22Rv1 (cell line): ENCODE measurements around the gene C5.

Experiments
- H3K27ac ChIP-seq: fragments of 450-650 bp; 2 replicates; pipeline ENCODE4 v1.5.1; 2017
- ZFX ChIP-seq: fragments of 450-650 bp; IDR thresholded peaks from 2 replicates; pipeline ENCODE4 v1.6.1; 2017; ENCODE audit warnings: antibody characterized with exemption, borderline replicate concordance
- TF ChIP-seq, protein P1 (sequence below): fragments of 450-650 bp; IDR thresholded peaks from 2 replicates; pipeline ENCODE4 v1.5.1; 2017; ENCODE audit warnings: mild to moderate bottlenecking

Gene C5

DNA sequence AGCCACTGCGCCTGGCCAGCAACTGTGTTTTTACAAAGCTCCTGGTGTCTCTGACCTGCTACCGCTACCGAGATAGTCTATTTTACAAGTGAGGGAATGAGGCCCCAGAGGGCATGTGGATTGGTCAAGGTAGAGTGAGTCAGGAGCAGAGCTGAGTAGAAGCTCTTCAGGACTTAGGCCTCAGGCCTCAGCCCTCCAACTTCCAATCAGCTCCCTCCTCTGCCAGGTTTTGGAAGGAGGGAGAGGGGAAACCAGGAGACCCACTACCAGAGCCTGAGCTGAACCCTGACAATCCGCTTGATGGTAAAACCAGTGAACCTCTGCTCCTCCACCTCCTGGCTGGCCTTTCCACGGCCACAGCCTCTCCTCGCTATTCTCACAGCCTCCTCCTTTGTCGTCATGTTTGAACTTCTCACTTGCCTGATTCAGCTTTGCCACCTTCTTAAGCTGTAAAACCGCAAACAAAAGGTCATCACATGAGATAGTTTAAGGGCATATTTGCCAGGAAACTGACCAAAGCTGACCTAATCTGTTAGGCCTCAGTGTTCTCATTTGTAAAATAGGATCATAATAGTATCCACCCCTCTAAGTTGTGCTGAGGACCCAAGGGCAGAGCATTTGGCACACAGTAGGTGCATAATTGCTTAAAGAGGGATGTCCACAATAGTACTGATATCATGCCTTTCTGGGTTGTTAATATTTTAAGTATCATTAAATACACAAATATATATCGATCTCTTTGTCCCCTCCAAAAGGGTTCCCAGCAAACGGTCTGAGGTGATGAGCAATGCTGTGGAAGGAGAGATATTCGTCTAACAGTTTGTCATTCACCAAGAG is 125.2 kb downstream of the C5 start:
- no peak overlapping the region for H3K27ac ChIP-seq
- TF ChIP-seq, protein P1, sequence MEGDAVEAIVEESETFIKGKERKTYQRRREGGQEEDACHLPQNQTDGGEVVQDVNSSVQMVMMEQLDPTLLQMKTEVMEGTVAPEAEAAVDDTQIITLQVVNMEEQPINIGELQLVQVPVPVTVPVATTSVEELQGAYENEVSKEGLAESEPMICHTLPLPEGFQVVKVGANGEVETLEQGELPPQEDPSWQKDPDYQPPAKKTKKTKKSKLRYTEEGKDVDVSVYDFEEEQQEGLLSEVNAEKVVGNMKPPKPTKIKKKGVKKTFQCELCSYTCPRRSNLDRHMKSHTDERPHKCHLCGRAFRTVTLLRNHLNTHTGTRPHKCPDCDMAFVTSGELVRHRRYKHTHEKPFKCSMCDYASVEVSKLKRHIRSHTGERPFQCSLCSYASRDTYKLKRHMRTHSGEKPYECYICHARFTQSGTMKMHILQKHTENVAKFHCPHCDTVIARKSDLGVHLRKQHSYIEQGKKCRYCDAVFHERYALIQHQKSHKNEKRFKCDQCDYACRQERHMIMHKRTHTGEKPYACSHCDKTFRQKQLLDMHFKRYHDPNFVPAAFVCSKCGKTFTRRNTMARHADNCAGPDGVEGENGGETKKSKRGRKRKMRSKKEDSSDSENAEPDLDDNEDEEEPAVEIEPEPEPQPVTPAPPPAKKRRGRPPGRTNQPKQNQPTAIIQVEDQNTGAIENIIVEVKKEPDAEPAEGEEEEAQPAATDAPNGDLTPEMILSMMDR = no peak
- no peak for TF ChIP-seq ZFX

DNA sequence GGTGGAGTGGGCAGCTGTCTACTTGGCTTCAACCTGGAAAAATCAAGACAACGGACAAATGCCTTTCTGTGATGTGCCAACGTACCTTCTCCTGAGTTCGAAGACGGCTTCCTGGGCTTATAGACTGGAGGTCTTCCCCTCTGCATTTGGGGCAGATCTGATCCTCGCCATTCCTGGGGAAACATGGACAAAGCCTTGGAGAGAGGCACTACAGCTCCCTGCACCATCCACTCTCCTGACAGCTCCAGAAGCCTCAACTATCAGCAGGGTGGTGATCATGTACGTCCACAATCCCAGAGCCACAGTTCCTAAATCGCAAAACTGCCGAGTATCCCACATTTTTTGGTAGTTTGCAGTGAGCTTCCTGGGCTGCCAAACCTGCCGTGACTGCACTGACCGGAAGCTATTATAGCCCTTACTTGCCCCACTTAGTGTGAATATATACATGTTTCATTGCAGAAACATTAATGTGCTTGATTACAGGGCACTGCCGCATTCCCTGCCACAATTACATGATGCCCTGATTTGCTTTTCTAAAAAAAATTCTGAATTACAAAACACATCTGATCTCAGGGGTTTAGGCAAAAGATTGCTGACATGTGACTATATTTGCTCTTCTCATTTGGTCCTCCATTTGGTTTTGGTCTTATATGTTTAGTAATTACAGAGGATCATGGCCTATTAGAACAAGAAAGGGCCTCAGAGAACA is 126.3 kb downstream of the C5 start:
- TF ChIP-seq ZFX = no peak
- TF ChIP-seq, protein P1 = no peak
- H3K27ac ChIP-seq = no peak overlapping the region

DNA sequence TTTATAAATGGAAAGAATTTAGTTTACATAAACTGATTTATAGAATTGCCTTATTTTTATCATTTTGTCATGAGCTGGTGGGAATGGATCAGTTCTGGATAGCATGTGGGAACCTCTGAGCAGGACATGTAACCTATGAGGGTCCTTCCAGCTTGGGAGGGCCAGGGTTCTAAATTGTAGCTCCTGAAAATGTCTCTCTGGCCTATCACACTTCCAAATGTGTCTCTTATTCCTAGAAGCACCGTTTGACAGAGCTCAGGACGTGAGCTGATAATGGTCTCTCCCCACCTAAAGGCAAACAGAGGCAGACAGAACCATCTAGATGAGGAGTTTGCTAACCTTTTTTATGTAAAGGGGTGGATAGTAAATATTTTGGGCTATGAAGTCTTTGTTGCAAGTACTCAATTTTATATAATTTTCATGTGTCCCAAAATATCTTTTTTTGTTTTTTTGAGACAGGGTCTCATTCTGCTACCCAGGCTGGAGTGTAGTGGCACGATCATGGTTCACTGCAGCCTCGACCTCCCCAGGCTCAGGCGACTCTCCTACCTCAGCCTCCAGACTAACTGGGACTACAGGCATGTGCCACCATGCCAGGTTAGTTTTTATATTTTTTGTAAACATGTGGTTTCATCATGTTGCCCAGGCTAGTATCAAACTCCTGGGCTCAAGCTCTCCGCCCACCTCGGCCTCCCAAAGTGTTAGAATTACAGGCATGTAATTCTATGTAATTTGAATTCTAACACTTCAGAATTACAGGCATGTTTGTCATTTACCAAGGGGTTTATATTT is 127.5 kb downstream of the C5 start:
- H3K27ac ChIP-seq = no peak overlapping the region
- no peak for TF ChIP-seq ZFX
- TF ChIP-seq, protein P1 = no peak

DNA sequence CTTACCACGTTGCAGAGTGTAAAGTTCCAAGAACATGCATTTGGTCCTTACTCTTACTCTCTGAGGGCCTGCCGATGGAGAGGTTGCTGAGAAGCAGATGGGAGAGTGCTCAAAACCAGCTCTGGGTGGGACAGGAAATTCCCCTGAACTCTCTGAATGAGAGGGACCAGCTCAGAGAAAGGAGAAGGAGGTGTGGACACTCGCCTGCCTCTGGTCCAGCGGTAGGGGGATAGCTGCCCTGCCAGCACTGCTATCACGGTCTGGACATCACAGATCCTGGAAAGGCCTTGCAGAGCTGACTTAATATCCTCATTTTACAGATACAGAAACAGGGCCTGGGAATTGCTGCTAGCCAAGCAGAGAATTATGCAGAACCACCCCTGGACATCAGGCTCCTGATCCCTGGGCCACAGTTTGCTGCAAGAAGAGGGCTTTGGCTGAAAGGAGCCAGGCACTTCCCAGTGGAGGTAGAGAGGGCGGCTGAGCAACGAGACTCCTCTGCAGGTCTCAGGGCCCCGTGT is 128.4 kb downstream of the C5 start:
- no peak overlapping the region for H3K27ac ChIP-seq
- TF ChIP-seq, protein P1 = no peak
- no peak for TF ChIP-seq ZFX

DNA sequence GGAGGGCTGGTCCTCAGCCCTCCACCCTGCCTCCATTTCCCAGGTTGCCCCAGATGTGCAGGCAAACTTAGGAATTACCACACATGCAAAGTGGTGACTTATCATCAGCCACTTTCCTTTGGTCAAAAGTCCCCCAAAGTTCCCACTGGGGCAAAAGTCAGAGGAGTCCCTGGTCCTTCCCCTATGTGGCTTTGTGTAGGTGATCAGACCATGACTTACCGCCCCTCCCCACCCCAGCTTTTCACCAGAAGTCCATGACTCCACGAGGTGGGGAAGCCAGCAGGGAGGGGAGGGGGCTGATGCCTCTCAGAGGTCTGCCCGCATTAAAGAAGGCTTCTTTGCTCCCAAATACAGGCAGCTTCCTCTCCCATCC is 129.3 kb downstream of the C5 start:
- peak overlapping the region; percentile 32; the same call in 1 of the 2 replicates for H3K27ac ChIP-seq
- TF ChIP-seq ZFX = no peak
- TF ChIP-seq, protein P1 = no peak

DNA sequence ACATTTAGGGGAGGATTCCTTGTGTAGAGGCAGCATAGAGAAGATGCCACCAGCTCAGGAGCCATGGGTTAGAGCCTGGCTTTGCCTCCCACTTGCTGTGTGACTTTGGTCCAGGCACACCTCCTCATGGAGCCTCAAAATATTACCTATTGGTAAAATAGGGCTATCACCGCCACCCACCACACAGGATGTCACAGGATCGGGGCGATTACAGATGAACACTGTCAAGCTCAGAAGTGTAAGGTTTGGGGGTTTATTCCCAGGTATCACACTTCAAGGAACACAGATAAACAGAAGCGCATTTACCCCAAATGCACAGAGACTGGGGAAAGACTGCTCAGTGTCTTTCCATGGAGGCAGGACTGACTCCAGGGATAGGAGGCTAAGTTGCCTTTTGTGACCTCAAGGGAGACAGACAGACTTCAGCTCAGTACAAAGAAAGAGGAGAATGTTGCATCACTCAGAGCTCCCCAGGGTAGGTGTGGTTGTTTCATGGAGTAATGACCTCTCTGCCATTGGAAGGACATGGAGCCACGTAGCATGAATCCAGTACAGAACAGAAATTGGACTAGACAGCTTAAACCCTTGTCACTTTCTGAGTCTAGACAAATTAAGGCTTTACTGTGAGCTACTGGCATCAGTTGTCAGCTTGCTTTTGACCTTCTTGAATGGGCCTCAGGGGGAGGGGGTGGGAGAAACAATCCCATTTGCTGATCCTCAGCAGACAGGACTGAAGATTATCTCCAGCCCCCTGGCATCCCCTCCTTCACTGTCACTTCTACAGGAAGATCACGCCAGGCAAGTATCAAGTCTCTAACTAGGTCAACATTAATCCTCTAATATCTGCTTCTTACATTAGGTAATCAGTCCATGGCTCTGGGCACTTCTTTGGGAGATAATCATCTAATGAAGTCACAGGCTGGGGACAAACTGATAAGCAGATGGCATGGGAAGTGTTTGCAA is 130.0 kb downstream of the C5 start:
- no peak for TF ChIP-seq ZFX
- TF ChIP-seq, protein P1 = no peak
- H3K27ac ChIP-seq = peak overlapping the region; percentile 32; the same call in 1 of the 2 replicates
